ENCODE data around the gene PABPN1L. TPM values are rescaled to one million over a fixed set of nuclear protein-coding genes. Genes with fewer than 3 reads are reported as not detected.

PABPN1L gene
- polyA plus RNA-seq, 1 experiment: not detected

GRCh38 chr16:88910284-88911135, 44.0 kb upstream of the PABPN1L start:
- Histone ChIP-seq H3K27ac (ENCODE audit: low read depth, low read length) (no peak overlapping the region), H3K27me3 (ENCODE audit: control insufficient read depth, insufficient read depth, low read length) (peaks cover 27% of the 10 kb centered on the region), H3K9me3 (ENCODE audit: control insufficient read depth, insufficient read depth, low read length) (peaks cover 14% of the 10 kb centered on the region), H3K4me3 (ENCODE audit: low read depth, low read length) (no peak overlapping the region)
- no peak for DNase-seq (ENCODE audit: low read depth, low spot score)
- CTCF ChIA-PET: no interaction called here
- POLR2A ChIA-PET: no interaction called here
- no peak for TF ChIP-seq CTCF (IDR thresholded peaks at IDR 0.05; ENCODE audit: low read depth, low read length)

- DNase-seq (ENCODE audit: low read depth, low spot score): no peak
- CTCF ChIA-PET: no interaction called here
- no peak overlapping the region for H3K4me3 ChIP-seq (ENCODE audit: low read depth, low read length)
Observed at GRCh38 chr16:88909431-88910210, 43.2 kb upstream of the PABPN1L start.

GRCh38 chr16:88908307-88908706, 41.8 kb upstream of the PABPN1L start:
- POLR2A ChIA-PET: no interaction called here
- H3K9me3 ChIP-seq (ENCODE audit: control insufficient read depth, insufficient read depth, low read length): peaks cover 12% of the 10 kb centered on the region
- CTCF ChIA-PET: no interaction called here
- no peak overlapping the region for H3K4me3 ChIP-seq (ENCODE audit: low read depth, low read length)
- no peak for TF ChIP-seq CTCF (IDR thresholded peaks at IDR 0.05; ENCODE audit: low read depth, low read length)
- peaks cover 30% of the 10 kb centered on the region for H3K27me3 ChIP-seq (ENCODE audit: control insufficient read depth, insufficient read depth, low read length)
- H3K27ac ChIP-seq (ENCODE audit: low read depth, low read length): no peak overlapping the region
- no peak for DNase-seq (ENCODE audit: low read depth, low spot score)

More at GRCh38 chr16:88909431-88910210, 43.2 kb upstream of the PABPN1L start:
- peaks cover 15% of the 10 kb centered on the region for H3K9me3 ChIP-seq (ENCODE audit: control insufficient read depth, insufficient read depth, low read length)
- TF ChIP-seq CTCF (IDR thresholded peaks at IDR 0.05; ENCODE audit: low read depth, low read length): no peak
- no peak overlapping the region for H3K27ac ChIP-seq (ENCODE audit: low read depth, low read length)
- H3K27me3 ChIP-seq (ENCODE audit: control insufficient read depth, insufficient read depth, low read length): peaks cover 29% of the 10 kb centered on the region
- POLR2A ChIA-PET: no interaction called here

- no peak for TF ChIP-seq CTCF (IDR thresholded peaks at IDR 0.05; ENCODE audit: low read depth, low read length)
- POLR2A ChIA-PET: no interaction called here
- Histone ChIP-seq H3K9me3 (ENCODE audit: control insufficient read depth, insufficient read depth, low read length) (peaks cover 6% of the 10 kb centered on the region; the same call in 1 of the 2 replicates), H3K27me3 (ENCODE audit: control insufficient read depth, insufficient read depth, low read length) (peaks cover 28% of the 10 kb centered on the region), H3K4me3 (ENCODE audit: low read depth, low read length) (no peak overlapping the region), H3K27ac (ENCODE audit: low read depth, low read length) (no peak overlapping the region)
- CTCF ChIA-PET: no interaction called here
- no peak for DNase-seq (ENCODE audit: low read depth, low spot score)
Observed at GRCh38 chr16:88907768-88908167, 41.3 kb upstream of the PABPN1L start.
